A673 (cell line): ENCODE measurements around the gene TMEM26.

ENCODE experiments used
- EZH2 ChIP-seq: fragments of 200-600 bp; sonication (generic); IDR thresholded peaks from 2 replicates; pipeline ENCODE4 v1.6.1; 2017; ENCODE audit warnings: borderline replicate concordance, low read depth, mild to moderate bottlenecking, mixed read lengths, antibody characterized with exemption, low read length; ENCODE audit not compliant: poor library complexity, severe bottlenecking
- TF ChIP-seq, protein P1 (sequence below): fragments of 300-800, 200-600 bp; sonication (generic); conservative IDR thresholded peaks from 2 replicates; pipeline ENCODE4 v1.5.1; 2017; ENCODE audit warnings: low read depth, mild to moderate bottlenecking, antibody characterized with exemption, low read length, moderate library complexity, mixed read lengths

- TF ChIP-seq, protein P1, sequence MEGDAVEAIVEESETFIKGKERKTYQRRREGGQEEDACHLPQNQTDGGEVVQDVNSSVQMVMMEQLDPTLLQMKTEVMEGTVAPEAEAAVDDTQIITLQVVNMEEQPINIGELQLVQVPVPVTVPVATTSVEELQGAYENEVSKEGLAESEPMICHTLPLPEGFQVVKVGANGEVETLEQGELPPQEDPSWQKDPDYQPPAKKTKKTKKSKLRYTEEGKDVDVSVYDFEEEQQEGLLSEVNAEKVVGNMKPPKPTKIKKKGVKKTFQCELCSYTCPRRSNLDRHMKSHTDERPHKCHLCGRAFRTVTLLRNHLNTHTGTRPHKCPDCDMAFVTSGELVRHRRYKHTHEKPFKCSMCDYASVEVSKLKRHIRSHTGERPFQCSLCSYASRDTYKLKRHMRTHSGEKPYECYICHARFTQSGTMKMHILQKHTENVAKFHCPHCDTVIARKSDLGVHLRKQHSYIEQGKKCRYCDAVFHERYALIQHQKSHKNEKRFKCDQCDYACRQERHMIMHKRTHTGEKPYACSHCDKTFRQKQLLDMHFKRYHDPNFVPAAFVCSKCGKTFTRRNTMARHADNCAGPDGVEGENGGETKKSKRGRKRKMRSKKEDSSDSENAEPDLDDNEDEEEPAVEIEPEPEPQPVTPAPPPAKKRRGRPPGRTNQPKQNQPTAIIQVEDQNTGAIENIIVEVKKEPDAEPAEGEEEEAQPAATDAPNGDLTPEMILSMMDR: no peak
- no peak for TF ChIP-seq EZH2
Observed at GRCh38 chr10:61454541-61454940, 1.4 kb upstream of the TMEM26 start.
